ENCODE measurements around the gene RBM39. TPM values are rescaled to one million over a fixed set of nuclear protein-coding genes. Genes with fewer than 3 reads are reported as not detected.
"Not testable (repeated sequence)": the region's sequence is repeated elsewhere in the genome, so short reads cannot be mapped to it uniquely, and the experiment has no call there.

Gene RBM39
- total RNA-seq, 2 experiments from 2014 or later, result 303 to 356 TPM

GRCh38 chr20:35771689-35772562, 29.9 kb upstream of the RBM39 start, which contains the start of gene PHF20:
Gene PHF20 (plus strand): TSS chr20:35772015. CDS start chr20:35801523, 29,508 bp downstream.
- ChIA-PET POLR2A (interaction anchor here (0.6 to 3.1 kb wide), 9 partner anchors 29 to 486 kb away, joined by 3 to 68 read pairs (median 4); partner anchors contain the start of genes RBM39, SCAND1 and SPAG4), CTCF (interaction anchor here (0.5 to 3.5 kb wide), 7 partner anchors 12 to 182 kb away, joined by 3 to 28 read pairs (median 4); partner anchors contain the start of genes RBM39 and SCAND1)
- Mint-ChIP-seq H3K4me1 (peaks cover 76% of the 10 kb centered on the region), H3K27me3 (no peaks in the 10 kb centered on the region), H3K27ac (peak within 1 kb of the TSS; percentile 94), H3K4me3 (peak within 1 kb of the TSS; percentile 81), H3K36me3 (ENCODE audit: low read depth) (peaks cover 33% of the 10 kb centered on the region), H3K9me3 (ENCODE audit: low read depth) (peaks cover 7% of the 10 kb centered on the region)
- intact Hi-C loops (cut with DNase I, micrococcal nuclease), result loop anchor here (1.0 to 10.0 kb wide), 13 partner anchors 30 to 1779 kb away; partner anchors contain the start of genes RBM39 (in 2 of the 2), SCAND1 (in 2 of the 2), AHCY (in 1 of the 2) and CEP250 (in 1 of the 2)
- DNase-seq (peak; percentile 100), ATAC-seq (peak; percentile 91)

GRCh38 chr20:35771367-35771688, 29.3 kb upstream of the RBM39 start:
- H3K4me3 Mint-ChIP-seq, result peak overlapping the region; percentile 81
- no peaks in the 10 kb centered on the region for H3K27me3 Mint-ChIP-seq
- peaks cover 71% of the 10 kb centered on the region for H3K4me1 Mint-ChIP-seq
- peak overlapping the region; percentile 94 for H3K27ac Mint-ChIP-seq
- no peak for DNase-seq
- H3K36me3 Mint-ChIP-seq (ENCODE audit: low read depth), result peaks cover 27% of the 10 kb centered on the region
- intact Hi-C loops (cut with DNase I, micrococcal nuclease), result loop anchor here (1.0 to 10.0 kb wide), 7 partner anchors 155 to 1467 kb away; partner anchors contain the start of genes AHCY (in 1 of the 2), CEP250 (in 1 of the 2), DSN1 (in 1 of the 2) and SCAND1 (in 1 of the 2)
- no peak for ATAC-seq
- POLR2A ChIA-PET, result interaction anchor here (0.6 to 3.1 kb wide), 9 partner anchors 28 to 486 kb away, joined by 3 to 68 read pairs (median 4); partner anchors contain the start of genes RBM39, SCAND1 and SPAG4
- CTCF ChIA-PET, result interaction anchor here (0.6 to 3.5 kb wide), 6 partner anchors 11 to 187 kb away, joined by 3 to 28 read pairs (median 3); partner anchors contain the start of gene RBM39
- H3K9me3 Mint-ChIP-seq (ENCODE audit: low read depth), result peaks cover 7% of the 10 kb centered on the region

- Mint-ChIP-seq H3K27ac (peak overlapping the region; percentile 100), H3K9me3 (ENCODE audit: low read depth) (peaks cover 7% of the 10 kb centered on the region), H3K36me3 (ENCODE audit: low read depth) (peaks cover 16% of the 10 kb centered on the region), H3K4me1 (peaks cover 57% of the 10 kb centered on the region), H3K4me3 (no peak overlapping the region), H3K27me3 (no peaks in the 10 kb centered on the region)
- peak; percentile 81 for DNase-seq
- ChIA-PET POLR2A (interaction anchor here (0.6 to 3.0 kb wide), 6 partner anchors 14 to 1636 kb away, joined by 3 to 25 read pairs (median 5); partner anchors contain the start of genes RBM39 and SCAND1), CTCF (interaction anchor here (0.6 to 2.4 kb wide), 6 partner anchors 18 to 1383 kb away, joined by 3 to 28 read pairs (median 3); partner anchors contain the start of genes RBM39 and SCAND1)
- ATAC-seq, result peak; percentile 48
- intact Hi-C loops (cut with DNase I, micrococcal nuclease), result no loop called here
These were observed 26.9 kb upstream of the RBM39 start for GRCh38 chr20:35768731-35769664.

GRCh38 chr20:35767683-35768481, 25.8 kb upstream of the RBM39 start:
- intact Hi-C loops (cut with DNase I, micrococcal nuclease), result no loop called here
- H3K4me3 Mint-ChIP-seq, result peak overlapping the region; percentile 71
- peaks cover 6% of the 10 kb centered on the region for H3K36me3 Mint-ChIP-seq (ENCODE audit: low read depth)
- H3K27ac Mint-ChIP-seq, result peak overlapping the region; percentile 100
- peaks cover 47% of the 10 kb centered on the region for H3K4me1 Mint-ChIP-seq
- DNase-seq (peak; percentile 72), ATAC-seq (peak; percentile 16)
- no peaks in the 10 kb centered on the region for H3K27me3 Mint-ChIP-seq
- CTCF ChIA-PET, result interaction anchor here (1.0 to 2.4 kb wide), 3 partner anchors 18 to 107 kb away, joined by 3 to 28 read pairs (median 3); partner anchors contain the start of gene RBM39
- H3K9me3 Mint-ChIP-seq (ENCODE audit: low read depth), result peaks cover 7% of the 10 kb centered on the region
- POLR2A ChIA-PET, result interaction anchor here (0.6 to 3.0 kb wide), 3 partner anchors 25 to 241 kb away, joined by 3 to 25 read pairs (median 4); partner anchors contain the start of genes RBM39 and SCAND1

GRCh38 chr20:35766843-35767242, 24.8 kb upstream of the RBM39 start:
- Mint-ChIP-seq H3K9me3 (ENCODE audit: low read depth) (peaks cover 7% of the 10 kb centered on the region), H3K4me1 (peaks cover 50% of the 10 kb centered on the region), H3K36me3 (ENCODE audit: low read depth) (peaks cover 5% of the 10 kb centered on the region), H3K27ac (peak overlapping the region; percentile 100), H3K4me3 (no peak overlapping the region), H3K27me3 (no peaks in the 10 kb centered on the region)
- CTCF ChIA-PET, result interaction anchor here (0.7 to 1.4 kb wide), 2 partner anchors 106 to 857 kb away, joined by 3 read pairs; no protein-coding TSS in a partner anchor
- intact Hi-C loops (cut with DNase I, micrococcal nuclease), result no loop called here
- POLR2A ChIA-PET, result interaction anchor here (3.0 kb wide), 1 partner anchor 24 kb away, joined by 25 read pairs; the partner anchor contains the start of gene RBM39
- no peak for DNase-seq
- no peak for ATAC-seq

- H3K36me3 Mint-ChIP-seq (ENCODE audit: low read depth); intact Hi-C loops (cut with DNase I, micrococcal nuclease); H3K27me3 Mint-ChIP-seq; H3K9me3 Mint-ChIP-seq (ENCODE audit: low read depth); ATAC-seq; H3K4me3 Mint-ChIP-seq; DNase-seq; H3K27ac Mint-ChIP-seq: not testable (repeated sequence)
- ChIA-PET POLR2A (interaction anchor here (0.6 kb wide), 1 partner anchor 22 kb away, joined by 3 read pairs; no protein-coding TSS in a partner anchor), CTCF (interaction anchor here (0.7 to 1.5 kb wide), 2 partner anchors 21 to 121 kb away, joined by 3 to 4 read pairs; no protein-coding TSS in a partner anchor)
- H3K4me1 Mint-ChIP-seq, result peaks cover 38% of the 10 kb centered on the region
These were observed 22.9 kb upstream of the RBM39 start for GRCh38 chr20:35764936-35765335.

GRCh38 chr20:35762461-35762860, 20.4 kb upstream of the RBM39 start:
- ATAC-seq, result no peak
- intact Hi-C loops (cut with DNase I, micrococcal nuclease), result no loop called here
- peaks cover 16% of the 10 kb centered on the region for H3K4me1 Mint-ChIP-seq
- H3K9me3 Mint-ChIP-seq (ENCODE audit: low read depth), result no peaks in the 10 kb centered on the region
- no peak overlapping the region for H3K27ac Mint-ChIP-seq
- no peaks in the 10 kb centered on the region for H3K27me3 Mint-ChIP-seq
- no peak for DNase-seq
- ChIA-PET POLR2A (interaction anchor here (0.6 kb wide), 1 partner anchor 17 kb away, joined by 3 read pairs; no protein-coding TSS in a partner anchor), CTCF (no interaction called here)
- H3K4me3 Mint-ChIP-seq, result no peak overlapping the region
- H3K36me3 Mint-ChIP-seq (ENCODE audit: low read depth), result no peaks in the 10 kb centered on the region

GRCh38 chr20:35761548-35761947, 19.5 kb upstream of the RBM39 start:
- peaks cover 15% of the 10 kb centered on the region for H3K4me1 Mint-ChIP-seq
- POLR2A ChIA-PET; CTCF ChIA-PET; H3K4me3 Mint-ChIP-seq; H3K27me3 Mint-ChIP-seq; H3K9me3 Mint-ChIP-seq (ENCODE audit: low read depth); H3K27ac Mint-ChIP-seq; ATAC-seq; DNase-seq; H3K36me3 Mint-ChIP-seq (ENCODE audit: low read depth); intact Hi-C loops (cut with DNase I, micrococcal nuclease): not testable (repeated sequence)

- CTCF ChIA-PET, result interaction anchor here (0.6 kb wide), 1 partner anchor 989 kb away, joined by 3 read pairs; the partner anchor contains the start of gene NDRG3
- Mint-ChIP-seq H3K27me3 (no peaks in the 10 kb centered on the region), H3K4me1 (peaks cover 6% of the 10 kb centered on the region), H3K36me3 (ENCODE audit: low read depth) (no peaks in the 10 kb centered on the region), H3K4me3 (no peak overlapping the region), H3K9me3 (ENCODE audit: low read depth) (no peaks in the 10 kb centered on the region), H3K27ac (no peak overlapping the region)
- POLR2A ChIA-PET, result no interaction called here
- intact Hi-C loops (cut with DNase I, micrococcal nuclease), result no loop called here
- DNase-seq (no peak), ATAC-seq (peak; percentile 61)
These were observed 15.1 kb upstream of the RBM39 start for GRCh38 chr20:35757098-35757705.

Data from activated CD4-positive, alpha-beta T cell treated with anti-CD3 and anti-CD28 coated beads for 36 hours (primary cell).